NCI-H1048 (cell line): ENCODE measurements around the gene SWI5.

ENCODE experiments used
- DNase-seq: peaks from one replicate; lab custom pipeline; 2025; lab: John Stamatoyannopoulos, UW

SWI5 gene

DNA sequence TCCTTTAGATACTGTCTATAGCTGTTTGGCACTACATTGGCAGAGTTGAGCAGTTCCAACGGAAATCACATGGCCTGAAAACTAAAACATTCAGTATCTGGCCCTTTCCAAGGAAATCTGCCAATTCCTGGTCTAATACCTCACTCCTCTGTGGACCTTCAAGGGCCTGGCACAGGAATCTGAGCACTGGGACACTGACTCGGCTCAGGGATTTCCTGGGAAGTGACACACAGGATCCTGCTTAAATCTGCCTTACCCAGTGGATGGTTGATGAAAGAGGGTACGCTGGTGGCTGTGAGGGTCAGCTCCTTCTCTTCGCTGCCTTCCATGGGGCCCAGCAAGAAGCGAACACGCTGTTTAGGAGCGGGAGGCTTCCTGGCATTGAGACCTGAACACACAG, 45.3 kb downstream of the SWI5 start:
- DNase-seq: no peak

- no peak for DNase-seq
Measured at GRCh38 chr9:128321879-128322403, 45.9 kb downstream of the SWI5 start.

DNA sequence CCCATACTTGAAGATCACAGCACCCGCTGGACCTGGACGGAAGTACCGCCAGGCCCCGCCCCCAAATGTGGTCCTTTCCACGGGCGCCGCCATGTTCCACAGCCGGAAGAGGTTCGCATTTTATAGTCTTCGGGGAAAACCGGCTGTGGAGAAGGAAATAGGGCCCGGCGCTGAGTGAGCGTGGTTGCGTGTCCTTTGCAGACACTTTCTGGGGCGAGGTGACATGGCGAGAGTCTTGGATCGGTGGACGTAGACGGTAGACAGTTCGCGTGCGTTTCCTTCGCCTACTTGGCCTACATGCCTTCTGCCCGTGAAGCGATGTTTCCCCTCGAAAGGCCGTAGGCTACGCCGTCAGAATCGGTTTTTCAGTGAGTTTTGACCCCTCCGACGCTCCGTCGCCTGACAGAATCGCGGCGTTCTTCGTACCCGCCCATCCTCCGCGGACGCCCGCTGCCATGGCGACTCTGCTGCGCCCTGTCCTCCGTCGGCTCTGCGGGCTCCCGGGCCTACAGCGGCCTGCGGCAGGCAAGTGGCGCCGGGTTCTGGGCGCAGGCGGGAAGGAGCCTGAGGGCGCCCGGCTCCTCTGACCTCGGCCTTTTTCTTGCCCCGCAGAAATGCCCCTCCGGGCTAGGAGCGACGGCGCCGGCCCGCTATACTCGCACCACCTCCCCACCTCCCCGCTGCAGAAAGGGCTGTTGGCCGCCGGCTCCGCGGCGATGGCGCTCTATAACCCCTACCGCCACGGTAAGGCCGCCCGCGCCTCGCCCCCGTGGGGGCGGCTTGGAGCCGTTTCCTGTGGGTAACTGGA, 46.5 kb downstream of the SWI5 start, which contains the start of the genes COQ4 and TRUB2:
COQ4 (plus strand) TSS at position 436 of the 808 bp plus-strand sequence; CDS start at position 456, 20 bp downstream.
TRUB2 (minus strand) TSS at position 44 of the 808 bp plus-strand sequence; CDS start at position 5, 39 bp downstream.
- DNase-seq: peak; percentile 93

DNA sequence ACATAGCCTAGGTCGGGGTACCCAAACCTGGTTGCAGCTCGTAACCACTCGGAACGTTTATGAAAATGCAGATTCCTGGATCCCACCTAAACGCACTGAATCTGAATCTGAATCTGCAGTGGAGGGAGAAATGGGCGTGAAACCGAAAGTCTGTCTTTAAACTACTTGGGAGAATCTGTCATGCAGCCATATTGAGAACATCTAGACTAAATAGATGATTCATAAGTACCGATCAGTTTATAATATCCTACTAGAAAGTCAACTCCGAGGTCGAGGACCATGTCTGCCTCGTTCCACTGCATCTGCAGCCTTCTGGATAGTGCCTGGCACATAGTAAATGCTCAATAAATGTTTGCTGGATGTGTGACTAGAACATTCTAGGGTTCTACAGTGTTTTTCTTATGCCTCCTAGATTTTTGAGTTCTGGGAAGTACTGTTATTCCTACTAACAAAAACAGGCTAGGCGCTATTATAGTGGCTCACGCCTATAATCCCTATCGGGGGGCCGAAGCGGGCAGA, 47.2 kb downstream of the SWI5 start:
- DNase-seq: no peak

- DNase-seq: no peak
Measured at GRCh38 chr9:128323791-128324190, 47.7 kb downstream of the SWI5 start.

- no peak for DNase-seq
Measured at GRCh38 chr9:128324401-128324800, 48.3 kb downstream of the SWI5 start.

GRCh38 chr9:128325629-128326028, 49.6 kb downstream of the SWI5 start:
- DNase-seq: no peak

DNA sequence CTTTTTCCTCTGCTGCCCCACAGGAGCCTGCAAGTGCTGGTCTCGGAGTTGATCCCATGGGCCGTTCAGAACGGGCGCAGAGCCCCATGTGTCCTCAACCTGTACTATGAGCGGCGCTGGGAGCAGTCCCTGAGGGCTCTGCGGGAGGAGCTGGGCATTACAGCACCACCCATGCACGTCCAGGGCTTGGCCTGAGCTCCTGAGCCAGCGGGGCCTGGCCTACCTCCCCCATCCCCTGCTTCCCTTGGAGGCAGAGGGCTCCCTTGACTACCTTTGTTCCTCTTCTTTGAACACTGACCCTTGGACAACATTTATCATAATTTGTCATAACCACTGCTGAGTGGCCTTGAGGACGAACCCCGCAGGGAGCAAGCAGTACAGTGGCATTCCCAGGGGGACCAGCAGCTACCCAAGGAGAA, 57.4 kb downstream of the SWI5 start:
- no peak for DNase-seq

GRCh38 chr9:128335161-128335560, 59.1 kb downstream of the SWI5 start:
- DNase-seq: no peak

- no peak for DNase-seq
Measured at GRCh38 chr9:128335914-128336313, 59.8 kb downstream of the SWI5 start.

DNA sequence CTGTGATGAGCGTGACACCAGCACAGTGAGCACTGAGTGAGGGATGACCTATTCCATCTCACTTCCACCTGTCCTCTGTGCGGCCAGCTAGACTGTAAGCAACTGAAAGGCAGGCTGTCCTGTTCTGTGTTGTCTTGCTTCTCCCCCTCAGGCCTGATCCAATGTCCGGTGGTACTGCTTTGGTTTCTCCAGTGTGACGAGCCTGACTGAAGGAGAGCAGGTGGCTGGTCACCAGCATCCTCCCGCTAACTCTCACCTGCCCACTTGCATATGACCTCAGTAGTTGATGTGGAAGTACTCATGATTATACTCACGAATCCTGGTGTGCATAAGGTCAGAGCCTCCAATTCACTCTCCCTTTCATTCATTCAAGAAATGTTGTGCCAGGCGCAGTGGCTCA, 61.9 kb downstream of the SWI5 start:
- no peak for DNase-seq
